GM19438 (cell line): ENCODE results near the gene PRKCQ.
"Not testable (repeated sequence)": the region's sequence is repeated elsewhere in the genome, so short reads cannot be mapped to it uniquely, and the experiment has no call there.

ENCODE experiments used
- ATAC-seq: cut with Tn5 transposase; IDR thresholded peaks from one replicate; pipeline ENCODE4 v1.9.1; 2021; ENCODE audit warnings: low read depth; ENCODE audit not compliant: unreplicated experiment

PRKCQ gene

DNA sequence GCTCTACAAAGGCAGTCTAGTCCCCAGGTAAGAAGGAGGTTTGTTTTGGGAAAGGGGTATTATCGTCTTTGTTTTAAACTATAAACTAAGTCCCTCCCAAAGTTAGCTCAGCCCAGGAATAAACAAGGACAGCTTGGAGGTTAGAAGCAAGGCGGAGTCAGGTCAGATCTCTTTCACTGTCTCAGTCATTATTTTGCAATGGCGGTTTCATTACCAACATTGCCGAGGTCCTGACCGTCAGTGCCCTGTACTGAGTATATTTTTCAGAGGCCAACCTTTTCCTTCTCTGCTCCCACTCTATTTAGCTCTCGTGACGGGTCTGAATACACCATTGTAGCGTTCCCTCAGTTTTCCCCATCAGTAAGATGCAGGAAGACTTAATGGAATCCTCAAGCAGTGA is 184.5 kb downstream of the PRKCQ start:
- ATAC-seq = no peak

DNA sequence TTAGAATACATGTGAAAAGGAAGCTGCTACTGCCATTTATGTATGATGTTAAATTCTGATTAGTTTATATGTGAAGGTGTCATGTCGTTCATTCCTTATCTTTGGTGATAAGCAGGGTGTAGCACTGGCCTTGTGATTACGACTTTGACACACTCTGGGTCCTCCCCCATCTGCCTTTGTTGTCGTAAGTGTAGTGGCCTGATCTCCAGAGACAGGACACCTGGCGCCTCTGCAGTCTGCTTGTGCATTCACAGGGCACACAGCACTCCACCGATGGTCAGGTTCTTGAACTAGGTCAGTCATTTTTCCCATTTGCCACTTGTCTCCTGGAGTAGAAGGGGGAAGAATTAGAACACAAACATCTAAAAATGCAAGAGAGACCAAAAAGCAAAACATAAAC is 186.0 kb downstream of the PRKCQ start:
- no peak for ATAC-seq

DNA sequence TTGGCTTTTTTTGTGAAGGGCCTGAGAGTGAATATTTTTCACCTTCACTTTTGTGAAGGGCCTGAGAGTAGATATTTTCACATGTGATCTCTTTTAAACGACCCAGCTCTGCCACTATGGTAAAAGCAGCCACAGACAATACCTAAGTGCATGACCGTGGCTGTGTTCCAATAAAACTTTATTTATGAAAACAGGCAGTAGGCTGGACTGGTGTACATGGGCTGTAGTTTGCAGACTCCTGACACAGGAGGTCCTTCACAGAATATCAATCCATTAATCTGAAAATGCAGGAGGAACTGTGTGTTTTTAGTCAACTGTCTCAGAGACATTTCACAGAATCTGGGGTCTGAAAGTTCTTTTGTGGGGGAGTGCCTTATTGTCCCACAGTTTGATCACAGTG is 186.9 kb downstream of the PRKCQ start:
- ATAC-seq = no peak

DNA sequence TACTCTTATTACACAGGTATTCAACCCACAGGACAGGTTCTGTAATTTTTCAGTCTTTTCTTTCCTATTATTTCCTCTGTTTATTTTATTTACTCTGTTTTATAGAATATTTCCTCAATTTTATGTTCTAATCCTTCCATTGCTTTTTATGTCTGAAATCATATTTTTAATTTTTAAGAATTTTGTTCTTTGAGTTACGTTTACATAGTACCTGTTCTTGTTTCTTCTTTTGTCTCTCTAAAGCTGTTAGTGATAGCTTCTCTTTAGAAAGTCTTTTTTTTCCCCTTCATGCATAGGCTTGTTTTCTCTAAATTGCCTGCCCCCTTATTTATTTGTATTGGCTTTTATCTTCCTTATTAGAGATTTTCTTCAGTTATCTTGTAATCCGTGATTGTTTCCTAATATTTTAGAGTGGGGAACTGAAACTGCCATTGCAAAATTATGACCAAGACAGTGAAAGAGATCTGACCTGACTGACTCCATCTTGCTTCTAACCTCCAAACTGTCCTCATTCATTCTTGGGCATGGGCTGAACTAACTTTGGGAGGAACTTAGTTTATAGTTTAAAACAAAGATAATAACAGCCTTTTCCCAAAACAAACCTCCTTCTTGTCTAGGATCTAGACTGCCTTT is 189.7 kb downstream of the PRKCQ start:
- no peak for ATAC-seq

DNA sequence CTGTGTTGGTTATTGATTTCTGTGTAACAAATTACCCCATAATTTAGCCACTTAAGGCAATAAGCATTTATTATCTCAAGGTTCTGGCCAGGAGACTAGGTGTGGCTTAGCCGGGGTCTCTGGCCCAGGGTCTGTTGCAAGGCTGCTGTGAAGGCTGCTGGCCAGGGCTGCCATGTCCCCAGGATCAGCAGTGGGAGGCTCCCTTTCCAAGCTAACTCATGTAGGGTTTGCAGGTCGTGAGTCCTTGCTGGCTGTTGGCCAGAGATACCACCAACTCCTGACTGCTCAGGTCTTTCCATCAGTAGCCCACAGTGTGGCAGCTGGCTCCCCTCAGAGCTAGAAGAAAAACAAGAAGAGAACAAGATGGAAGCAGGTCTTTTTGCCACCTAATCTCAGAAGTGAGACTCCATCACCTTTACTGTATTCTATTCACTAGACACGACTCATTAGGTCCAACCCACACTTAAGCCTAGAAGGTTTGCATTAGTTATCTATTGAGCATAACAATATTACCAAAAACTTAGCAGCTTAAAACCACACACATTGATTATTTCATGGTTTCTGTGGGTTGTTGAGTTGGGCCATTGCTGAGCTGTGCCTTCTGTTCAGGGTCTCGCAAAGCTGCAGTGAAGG is 191.7 kb downstream of the PRKCQ start:
- ATAC-seq = no peak

DNA sequence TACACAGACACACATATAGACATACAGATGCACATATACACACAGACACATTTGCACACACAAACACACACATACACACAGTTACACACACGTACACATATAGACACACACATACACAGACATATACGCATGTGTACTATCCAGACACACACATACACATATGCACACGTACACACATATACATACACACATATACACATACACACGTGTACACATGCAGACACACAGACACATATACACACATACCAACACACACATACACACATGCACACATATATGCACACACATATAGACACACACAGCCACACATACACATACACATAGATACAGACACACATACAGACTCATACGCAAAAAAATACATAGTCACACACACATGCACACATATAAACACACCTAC is 193.1 kb downstream of the PRKCQ start:
- ATAC-seq = no peak

DNA sequence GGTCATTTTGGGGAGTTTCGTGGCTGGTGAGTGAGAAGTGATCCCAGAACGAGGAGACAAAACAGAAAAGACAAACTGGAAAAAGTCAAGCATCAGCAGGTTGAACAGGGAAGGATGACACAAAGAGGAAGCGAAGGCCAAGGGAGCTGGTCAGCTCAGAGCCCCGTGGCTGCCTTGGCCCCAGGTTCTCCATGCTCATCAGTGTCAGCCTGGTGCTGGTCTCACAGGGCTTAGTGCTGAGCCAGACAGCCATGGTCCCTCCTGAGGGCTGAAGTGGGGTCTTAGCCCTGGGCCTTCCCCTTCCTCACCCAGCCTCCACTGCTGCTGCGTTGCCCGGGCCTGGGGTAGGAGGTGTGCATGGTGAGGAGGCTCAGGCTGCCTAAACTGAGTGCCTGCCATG is 193.7 kb downstream of the PRKCQ start:
- ATAC-seq = no peak

DNA sequence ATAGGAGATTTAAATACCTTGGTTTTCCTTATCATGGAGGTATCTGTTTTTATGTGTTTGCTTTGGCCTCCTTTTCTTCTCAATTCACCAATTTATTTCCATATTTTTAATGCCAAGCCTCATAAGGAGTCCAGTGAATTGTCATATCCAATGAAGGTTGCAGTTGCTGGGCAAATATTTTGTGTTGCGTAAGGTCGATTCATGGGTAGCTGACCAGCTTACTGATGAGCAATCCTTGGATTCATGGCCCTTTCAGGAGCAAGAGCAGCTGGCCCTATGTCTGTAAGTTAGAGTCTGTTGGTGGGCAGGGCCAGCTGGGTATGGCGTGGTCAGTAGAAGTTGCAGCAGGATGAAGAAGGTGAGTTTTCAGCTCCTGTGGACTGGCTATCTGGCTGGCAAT is 194.4 kb downstream of the PRKCQ start:
- no peak for ATAC-seq

DNA sequence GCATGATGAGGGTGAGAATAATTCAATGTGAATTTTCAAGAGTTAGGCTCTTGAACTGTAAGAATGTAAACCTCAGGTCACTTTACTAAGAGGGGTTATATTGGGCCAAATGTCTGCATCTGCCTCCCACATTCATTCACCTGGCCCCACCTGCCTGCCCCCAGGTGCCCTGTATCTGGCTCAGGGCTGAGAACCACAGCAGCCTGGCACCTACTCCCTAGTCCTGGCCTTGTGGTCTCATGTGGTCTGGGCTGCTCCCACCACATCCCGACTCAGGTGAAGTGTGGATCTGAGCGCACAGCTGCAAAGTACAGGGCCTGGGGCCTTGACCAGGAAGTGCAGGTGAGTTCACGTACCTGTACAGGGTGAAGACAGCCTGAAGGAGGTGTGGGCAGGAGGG is 195.2 kb downstream of the PRKCQ start:
- ATAC-seq = no peak

DNA sequence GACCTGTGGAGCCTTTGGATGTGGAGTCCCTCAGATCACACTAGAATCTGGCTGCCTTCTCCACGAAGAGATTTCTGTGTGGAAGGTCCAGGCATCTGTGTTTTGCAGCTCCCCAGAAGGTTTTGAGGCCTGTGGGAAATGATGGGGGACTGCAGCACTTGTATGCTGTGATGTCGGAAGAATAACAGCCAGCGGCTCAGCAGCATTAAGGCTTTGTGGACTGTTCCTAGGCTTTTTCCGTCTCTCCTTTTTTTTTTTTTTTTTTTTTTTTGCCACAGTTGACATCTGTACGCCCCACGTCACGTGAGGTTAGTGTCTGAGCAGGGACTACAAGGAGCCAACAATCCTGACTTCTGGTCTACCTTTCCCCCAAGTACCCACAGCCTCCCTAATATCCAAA is 196.0 kb downstream of the PRKCQ start:
- no peak for ATAC-seq

DNA sequence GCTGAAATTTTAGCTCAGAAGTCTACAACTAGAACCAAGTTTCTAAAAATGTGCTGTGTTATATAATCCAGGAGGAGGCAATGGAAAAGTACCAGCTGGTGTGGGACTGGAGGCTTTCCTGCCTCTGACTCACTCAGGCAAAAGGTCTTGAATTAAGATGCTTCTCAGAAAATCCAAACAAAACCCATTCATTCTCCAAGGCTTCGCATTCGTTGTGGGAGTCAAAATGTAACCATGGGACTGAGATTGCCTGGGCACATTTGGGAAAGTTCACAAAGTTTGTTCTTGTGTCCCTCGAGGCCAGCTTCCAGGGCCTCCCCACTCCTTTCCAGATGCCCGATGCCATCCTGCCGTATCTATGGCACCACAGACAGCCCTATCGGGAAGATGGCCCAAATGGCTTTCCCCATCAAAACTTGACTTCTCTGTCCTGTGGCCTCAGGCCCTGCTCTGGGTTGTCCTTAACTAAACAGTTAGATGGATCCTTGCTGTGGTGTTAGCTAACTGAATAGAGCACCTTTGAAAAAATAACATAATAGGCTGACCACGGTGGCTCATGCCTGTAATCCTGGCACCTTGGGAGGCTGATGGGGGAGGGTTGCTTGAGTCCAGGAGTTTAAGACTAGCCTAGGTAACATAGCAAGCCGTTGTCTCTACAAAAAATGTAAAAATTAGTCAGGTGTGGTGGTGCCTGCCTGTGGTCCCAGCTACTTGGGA is 196.8 kb downstream of the PRKCQ start:
- ATAC-seq = no peak

DNA sequence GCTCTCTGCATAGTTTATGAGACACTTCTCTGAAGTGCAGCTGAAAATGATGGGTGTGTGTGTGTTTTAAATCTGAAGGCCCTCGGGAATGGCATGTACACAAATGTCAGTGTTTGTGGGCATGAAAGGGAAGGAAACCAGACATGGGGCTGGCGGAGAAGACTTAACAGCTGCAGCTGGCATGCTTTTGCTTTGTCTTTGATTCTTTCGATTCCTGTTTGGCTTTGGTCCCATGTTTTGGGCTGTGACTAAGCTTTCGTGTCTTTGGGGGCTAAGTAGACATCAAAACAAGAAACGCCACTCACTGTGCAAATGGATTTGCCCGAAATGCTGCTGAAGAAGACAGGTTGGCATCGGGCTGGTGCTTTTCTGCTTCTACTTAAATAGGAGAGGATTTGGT is 198.0 kb downstream of the PRKCQ start:
- ATAC-seq = no peak

DNA sequence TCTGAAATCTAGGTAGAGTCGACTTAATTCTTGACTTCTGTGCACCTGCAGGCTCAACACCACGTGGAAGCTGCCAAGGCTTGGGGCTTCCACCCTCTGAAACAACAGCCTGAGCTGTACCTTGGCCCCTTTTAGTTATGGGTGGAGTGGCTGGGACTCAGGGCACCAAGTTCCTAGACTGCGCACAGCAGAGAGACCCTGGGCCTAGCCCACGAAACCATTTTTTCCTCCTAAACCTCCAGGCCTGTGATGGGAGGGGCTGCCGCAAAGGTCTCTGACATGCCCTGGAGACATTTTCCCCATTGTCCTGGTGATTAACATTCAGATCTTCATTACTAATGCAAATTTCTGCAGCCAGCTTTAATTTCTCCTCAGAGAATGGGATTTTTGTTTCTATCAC is 199.6 kb downstream of the PRKCQ start:
- not testable (repeated sequence) for ATAC-seq

DNA sequence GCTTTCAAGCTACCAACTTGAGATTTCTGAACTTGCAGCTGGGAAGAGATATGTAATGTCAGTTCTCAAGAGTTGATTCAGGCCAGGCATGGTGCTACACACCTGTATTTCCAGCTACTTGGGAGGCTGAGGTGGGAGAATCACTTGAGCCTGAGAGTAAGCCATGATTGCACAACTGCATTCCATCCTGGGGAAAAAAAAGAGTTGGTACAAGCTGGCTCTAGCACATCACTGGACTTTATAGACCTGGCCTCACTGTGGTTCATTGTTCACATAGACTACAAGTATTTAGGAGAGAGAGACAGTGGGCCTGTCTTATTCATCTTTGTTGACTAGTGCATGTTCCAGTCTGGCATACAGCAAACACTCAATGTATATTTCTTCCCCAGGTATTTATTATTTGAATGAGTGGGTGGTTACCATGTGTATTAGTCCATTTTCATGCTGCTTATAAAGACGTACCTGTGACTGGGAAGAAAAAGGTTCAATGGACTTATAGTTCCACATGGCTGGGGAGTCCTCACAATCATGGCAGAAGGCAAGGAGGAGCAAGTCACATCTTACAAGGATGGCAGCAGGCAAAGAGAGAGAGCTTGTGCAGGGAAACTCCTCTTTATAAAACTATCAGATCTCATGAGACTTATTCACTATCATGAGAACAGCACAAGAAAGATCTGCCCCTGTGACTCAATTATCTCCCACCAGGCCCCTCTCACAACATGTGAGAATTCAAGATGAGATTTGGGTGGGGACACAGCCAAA is 200.9 kb downstream of the PRKCQ start:
- ATAC-seq = no peak
